HL-60 (cell line): ENCODE data around the gene RRAGD.

ENCODE experiments used
- POLR2AphosphoS5 ChIP-seq: IDR thresholded peaks from 2 replicates; pipeline ENCODE4 v1.6.1; 2012; ENCODE audit warnings: low read depth
- SPI1 ChIP-seq: IDR thresholded peaks from 2 replicates; pipeline ENCODE4 v1.6.1; 2012; ENCODE audit warnings: low read depth, mild to moderate bottlenecking, borderline replicate concordance
- TF ChIP-seq, protein P1 (sequence below): IDR thresholded peaks from one replicate; pipeline ENCODE4 v1.5.1; 2011; ENCODE audit warnings: low read length, control low read depth, inconsistent platforms; ENCODE audit not compliant: insufficient read depth
- TF ChIP-seq, protein P2 (sequence below): IDR thresholded peaks from 2 replicates; pipeline ENCODE4 v1.6.1; 2012; ENCODE audit warnings: low read depth; ENCODE audit not compliant: insufficient replicate concordance

DNA sequence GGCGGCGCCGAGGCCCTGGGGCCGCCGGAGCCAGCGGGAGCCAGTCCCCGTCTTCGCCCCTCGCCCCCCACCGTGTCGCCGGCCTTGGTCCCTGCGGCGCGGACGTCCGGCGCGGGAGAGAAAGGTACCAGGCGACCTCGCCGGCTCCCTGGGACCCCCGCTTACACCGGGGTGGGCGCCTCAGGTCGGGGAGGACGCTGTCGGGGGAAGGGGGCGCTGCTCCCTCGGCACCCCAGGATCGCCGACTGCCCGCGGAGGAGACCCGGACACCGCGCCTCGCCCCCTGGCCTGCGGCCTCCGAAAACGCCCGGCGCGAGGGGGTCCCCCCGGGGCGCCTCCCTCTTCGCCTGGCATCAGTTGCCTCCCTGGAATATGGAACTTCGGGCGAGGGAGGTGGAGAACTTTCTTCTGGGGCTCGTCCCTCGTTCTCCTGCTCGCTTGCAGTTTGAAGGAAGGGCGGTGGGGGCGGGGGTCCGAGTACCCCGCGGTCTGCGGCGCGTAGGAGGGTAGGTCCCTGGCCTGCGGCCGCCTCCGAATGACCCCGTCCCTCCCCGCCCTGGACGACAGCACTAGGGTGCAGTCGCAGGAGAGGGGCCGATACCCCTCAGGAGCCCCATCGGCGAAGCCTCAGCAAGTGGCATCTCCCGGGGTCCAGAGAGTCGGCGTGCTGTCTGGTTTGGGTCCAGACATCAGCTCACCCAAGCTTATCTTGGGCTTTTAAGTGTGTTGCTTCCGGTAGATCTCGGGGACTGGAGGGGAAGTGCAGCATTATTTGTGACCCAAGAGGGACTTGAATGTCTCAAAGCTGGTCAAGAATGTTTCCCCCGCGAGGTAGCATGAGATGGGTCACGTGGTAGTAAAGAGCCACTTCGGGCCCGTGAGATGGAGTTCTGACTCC is 21.4 kb upstream of the RRAGD start:
- TF ChIP-seq POLR2AphosphoS5, result no peak
- TF ChIP-seq, protein P1, sequence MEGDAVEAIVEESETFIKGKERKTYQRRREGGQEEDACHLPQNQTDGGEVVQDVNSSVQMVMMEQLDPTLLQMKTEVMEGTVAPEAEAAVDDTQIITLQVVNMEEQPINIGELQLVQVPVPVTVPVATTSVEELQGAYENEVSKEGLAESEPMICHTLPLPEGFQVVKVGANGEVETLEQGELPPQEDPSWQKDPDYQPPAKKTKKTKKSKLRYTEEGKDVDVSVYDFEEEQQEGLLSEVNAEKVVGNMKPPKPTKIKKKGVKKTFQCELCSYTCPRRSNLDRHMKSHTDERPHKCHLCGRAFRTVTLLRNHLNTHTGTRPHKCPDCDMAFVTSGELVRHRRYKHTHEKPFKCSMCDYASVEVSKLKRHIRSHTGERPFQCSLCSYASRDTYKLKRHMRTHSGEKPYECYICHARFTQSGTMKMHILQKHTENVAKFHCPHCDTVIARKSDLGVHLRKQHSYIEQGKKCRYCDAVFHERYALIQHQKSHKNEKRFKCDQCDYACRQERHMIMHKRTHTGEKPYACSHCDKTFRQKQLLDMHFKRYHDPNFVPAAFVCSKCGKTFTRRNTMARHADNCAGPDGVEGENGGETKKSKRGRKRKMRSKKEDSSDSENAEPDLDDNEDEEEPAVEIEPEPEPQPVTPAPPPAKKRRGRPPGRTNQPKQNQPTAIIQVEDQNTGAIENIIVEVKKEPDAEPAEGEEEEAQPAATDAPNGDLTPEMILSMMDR, result no peak
- TF ChIP-seq, protein P2, sequence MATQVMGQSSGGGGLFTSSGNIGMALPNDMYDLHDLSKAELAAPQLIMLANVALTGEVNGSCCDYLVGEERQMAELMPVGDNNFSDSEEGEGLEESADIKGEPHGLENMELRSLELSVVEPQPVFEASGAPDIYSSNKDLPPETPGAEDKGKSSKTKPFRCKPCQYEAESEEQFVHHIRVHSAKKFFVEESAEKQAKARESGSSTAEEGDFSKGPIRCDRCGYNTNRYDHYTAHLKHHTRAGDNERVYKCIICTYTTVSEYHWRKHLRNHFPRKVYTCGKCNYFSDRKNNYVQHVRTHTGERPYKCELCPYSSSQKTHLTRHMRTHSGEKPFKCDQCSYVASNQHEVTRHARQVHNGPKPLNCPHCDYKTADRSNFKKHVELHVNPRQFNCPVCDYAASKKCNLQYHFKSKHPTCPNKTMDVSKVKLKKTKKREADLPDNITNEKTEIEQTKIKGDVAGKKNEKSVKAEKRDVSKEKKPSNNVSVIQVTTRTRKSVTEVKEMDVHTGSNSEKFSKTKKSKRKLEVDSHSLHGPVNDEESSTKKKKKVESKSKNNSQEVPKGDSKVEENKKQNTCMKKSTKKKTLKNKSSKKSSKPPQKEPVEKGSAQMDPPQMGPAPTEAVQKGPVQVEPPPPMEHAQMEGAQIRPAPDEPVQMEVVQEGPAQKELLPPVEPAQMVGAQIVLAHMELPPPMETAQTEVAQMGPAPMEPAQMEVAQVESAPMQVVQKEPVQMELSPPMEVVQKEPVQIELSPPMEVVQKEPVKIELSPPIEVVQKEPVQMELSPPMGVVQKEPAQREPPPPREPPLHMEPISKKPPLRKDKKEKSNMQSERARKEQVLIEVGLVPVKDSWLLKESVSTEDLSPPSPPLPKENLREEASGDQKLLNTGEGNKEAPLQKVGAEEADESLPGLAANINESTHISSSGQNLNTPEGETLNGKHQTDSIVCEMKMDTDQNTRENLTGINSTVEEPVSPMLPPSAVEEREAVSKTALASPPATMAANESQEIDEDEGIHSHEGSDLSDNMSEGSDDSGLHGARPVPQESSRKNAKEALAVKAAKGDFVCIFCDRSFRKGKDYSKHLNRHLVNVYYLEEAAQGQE, result no peak
- TF ChIP-seq SPI1, result peak; percentile 60; the same call in 1 of the 2 replicates
